OCI-LY7 (cell line): ENCODE data around the gene MYO1B. TPM values are rescaled to one million over a fixed set of nuclear protein-coding genes. Genes with fewer than 3 reads are reported as not detected.

Experiments used
- BruUV-seq: library from RNA; stranded (reverse); fragments of 400-500 nt; replicated peaks from 2 replicates; lab custom pipeline; 2021; lab: Mats Ljungman, UMichigan
- CTCF ChIA-PET: fragments of 300-600 bp; sonication (Branson Sonifier 250); formaldehyde crosslinking; loops from one replicate; lab custom pipeline; 2022; ENCODE audit warnings: antibody characterized with exemption; ENCODE audit not compliant: unreplicated experiment; lab: Charles Lee
- POLR2A ChIA-PET: fragments of 300-600 bp; sonication (Branson Sonifier 250); formaldehyde crosslinking; loops from one replicate; lab custom pipeline; 2022; ENCODE audit warnings: antibody characterized with exemption; lab: Charles Lee
- DNase-seq: peaks from one replicate; pipeline ENCODE4 v3.0.0-alpha.2; 2015; ENCODE audit warnings: low spot score
- H2AFZ ChIP-seq: fragments of 200-600 bp; sonication (generic), shearing (Covaris generic); 2 replicates; pipeline ENCODE4 v1.6.1; 2014; ENCODE audit warnings: mild to moderate bottlenecking, antibody characterized with exemption, low read length, moderate library complexity
- H3K27ac ChIP-seq: fragments of 200-600 bp; sonication (generic); 2 replicates; pipeline ENCODE4 v1.5.1; 2014; ENCODE audit warnings: mixed run types, low read depth, mild to moderate bottlenecking, moderate library complexity, low read length, inconsistent platforms; ENCODE audit not compliant: poor library complexity, severe bottlenecking
- H3K36me3 ChIP-seq: fragments of 200-600 bp; sonication (generic); 2 replicates; pipeline ENCODE4 v1.6.1; 2014; ENCODE audit warnings: mild to moderate bottlenecking, antibody characterized with exemption, low read length, moderate library complexity, mixed read lengths; ENCODE audit not compliant: insufficient read depth
- H3K4me1 ChIP-seq: fragments of 200-600 bp; sonication (generic); 2 replicates; pipeline ENCODE4 v1.5.1; 2014; ENCODE audit warnings: mild to moderate bottlenecking, low read length; ENCODE audit not compliant: insufficient read depth, poor library complexity, severe bottlenecking
- H3K4me2 ChIP-seq: fragments of 200-600 bp; sonication (generic); 2 replicates; pipeline ENCODE4 v1.6.1; 2014; ENCODE audit warnings: mild to moderate bottlenecking, low read length
- H3K4me3 ChIP-seq: fragments of 200-600 bp; sonication (generic); 2 replicates; pipeline ENCODE4 v1.5.1; 2014; ENCODE audit warnings: mild to moderate bottlenecking, low read depth, low read length; ENCODE audit not compliant: poor library complexity, severe bottlenecking
- H3K79me2 ChIP-seq: fragments of 200-600 bp; sonication (generic); 2 replicates; pipeline ENCODE4 v1.6.1; 2016; ENCODE audit warnings: low read depth, mild to moderate bottlenecking, low read length, moderate library complexity, mixed read lengths; ENCODE audit not compliant: insufficient read depth
- H3K9me2 ChIP-seq: fragments of 200-600 bp; sonication (generic); 2 replicates; pipeline ENCODE4 v1.6.1; 2016; ENCODE audit warnings: mild to moderate bottlenecking, low read length, mixed read lengths; ENCODE audit not compliant: insufficient read depth
- H3K9me3 ChIP-seq: fragments of 200-600 bp; sonication (generic); 2 replicates; pipeline ENCODE4 v1.6.1; 2014; ENCODE audit warnings: mild to moderate bottlenecking, mixed run types, low read length, mixed read lengths
- H4K20me1 ChIP-seq: fragments of 200-600 bp; sonication (generic); 2 replicates; pipeline ENCODE4 v1.6.1; 2014; ENCODE audit warnings: mild to moderate bottlenecking, antibody characterized with exemption, low read length, moderate library complexity, mixed read lengths; ENCODE audit not compliant: insufficient read depth
- EZH2phosphoT487 ChIP-seq: fragments of 200-600 bp; sonication (generic); IDR thresholded peaks from 2 replicates; pipeline ENCODE4 v1.6.1; 2018; ENCODE audit warnings: low read depth, borderline replicate concordance, mild to moderate bottlenecking, mixed run types, antibody characterized with exemption, low read length, moderate library complexity, mixed read lengths
- intact Hi-C: fragments of 100-400 bp; cut with micrococcal nuclease; formaldehyde crosslinking; loops from one replicate; pipeline ENCODE4 v1.10.0; 2022; ENCODE audit not compliant: unreplicated experiment
- total RNA-seq, 2 experiments: library from RNA; depleted of rRNA in 1 of 2; stranded (reverse); fragments of >200 nt in 1 of 2; shearing (Covaris generic) in 1 of 2; gene quantifications; 2 replicates each; pipeline ENCODE4 v1.2.3, GENCODE V29; 2014 to 2022
- TF ChIP-seq, protein P1 (sequence below): fragments of 200-600 bp; sonication (generic); conservative IDR thresholded peaks from 2 replicates; pipeline ENCODE4 v1.5.1; 2014; ENCODE audit warnings: mild to moderate bottlenecking, antibody characterized with exemption, low read length, moderate library complexity, mixed read lengths

Gene MYO1B
- total RNA-seq, 2 experiments from 2014 or later = not detected

DNA sequence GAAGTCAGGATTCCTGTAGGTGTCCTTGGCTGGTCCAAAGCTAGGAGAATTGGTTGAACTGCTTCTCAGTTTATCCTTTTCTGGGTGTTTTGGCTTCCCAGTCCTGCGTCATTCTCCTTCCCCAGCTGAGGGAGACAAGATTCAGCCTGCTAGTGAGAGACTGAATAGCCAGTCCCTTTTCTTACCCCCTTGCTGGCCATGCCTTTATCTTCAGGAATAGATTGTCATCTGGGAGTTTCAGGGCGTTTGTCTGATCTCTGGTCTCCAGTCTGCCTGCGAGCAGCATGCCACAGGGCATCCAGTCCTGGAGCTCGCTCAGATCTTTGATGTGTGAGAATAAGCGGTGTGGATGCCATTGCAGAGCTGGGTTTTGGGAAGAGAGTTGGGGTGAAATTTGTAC lies 5.8 kb downstream of the MYO1B start:
- Histone ChIP-seq H3K9me2 (no peaks in the 10 kb centered on the region), H3K4me3 (no peak overlapping the region), H3K9me3 (no peaks in the 10 kb centered on the region), H2AFZ (no peak overlapping the region), H3K4me2 (no peak overlapping the region), H3K36me3 (no peaks in the 10 kb centered on the region), H3K79me2 (no peaks in the 10 kb centered on the region), H3K4me1 (no peaks in the 10 kb centered on the region), H3K27ac (no peak overlapping the region), H4K20me1 (no peaks in the 10 kb centered on the region)
- intact Hi-C loops = no loop called here
- POLR2A ChIA-PET = no interaction called here
- DNase-seq = no peak
- TF ChIP-seq EZH2phosphoT487 = no peak
- TF ChIP-seq, protein P1, sequence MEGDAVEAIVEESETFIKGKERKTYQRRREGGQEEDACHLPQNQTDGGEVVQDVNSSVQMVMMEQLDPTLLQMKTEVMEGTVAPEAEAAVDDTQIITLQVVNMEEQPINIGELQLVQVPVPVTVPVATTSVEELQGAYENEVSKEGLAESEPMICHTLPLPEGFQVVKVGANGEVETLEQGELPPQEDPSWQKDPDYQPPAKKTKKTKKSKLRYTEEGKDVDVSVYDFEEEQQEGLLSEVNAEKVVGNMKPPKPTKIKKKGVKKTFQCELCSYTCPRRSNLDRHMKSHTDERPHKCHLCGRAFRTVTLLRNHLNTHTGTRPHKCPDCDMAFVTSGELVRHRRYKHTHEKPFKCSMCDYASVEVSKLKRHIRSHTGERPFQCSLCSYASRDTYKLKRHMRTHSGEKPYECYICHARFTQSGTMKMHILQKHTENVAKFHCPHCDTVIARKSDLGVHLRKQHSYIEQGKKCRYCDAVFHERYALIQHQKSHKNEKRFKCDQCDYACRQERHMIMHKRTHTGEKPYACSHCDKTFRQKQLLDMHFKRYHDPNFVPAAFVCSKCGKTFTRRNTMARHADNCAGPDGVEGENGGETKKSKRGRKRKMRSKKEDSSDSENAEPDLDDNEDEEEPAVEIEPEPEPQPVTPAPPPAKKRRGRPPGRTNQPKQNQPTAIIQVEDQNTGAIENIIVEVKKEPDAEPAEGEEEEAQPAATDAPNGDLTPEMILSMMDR = no peak
- CTCF ChIA-PET = no interaction called here
- BruUV-seq = no TSS peak

DNA sequence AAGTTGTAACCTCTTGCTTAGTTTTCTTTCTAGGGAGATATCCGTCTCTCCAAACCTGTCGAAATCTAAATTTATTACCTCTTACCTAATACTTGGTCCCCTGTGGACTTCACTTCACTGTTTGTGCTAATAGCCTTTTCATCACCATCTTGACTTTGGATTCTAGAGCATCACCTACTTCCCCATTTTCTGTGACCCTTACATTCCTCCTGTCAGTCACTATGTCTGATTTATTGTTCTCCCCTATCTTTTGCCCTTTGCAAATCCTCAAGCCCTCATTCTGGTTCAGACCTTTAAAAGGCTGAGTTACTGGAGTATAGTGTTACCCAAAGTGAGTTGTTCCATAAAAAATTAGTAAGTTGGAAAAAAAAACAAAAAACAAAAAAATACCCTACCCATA lies 7.5 kb downstream of the MYO1B start:
- CTCF ChIA-PET = no interaction called here
- no peak overlapping the region for H3K4me2 ChIP-seq
- H2AFZ ChIP-seq = no peak overlapping the region
- no TSS peak for BruUV-seq
- no peak overlapping the region for H3K4me3 ChIP-seq
- no peak overlapping the region for H3K27ac ChIP-seq
- no peak for DNase-seq
- no peaks in the 10 kb centered on the region for H3K79me2 ChIP-seq
- no peak for TF ChIP-seq EZH2phosphoT487
- TF ChIP-seq, protein P1 = no peak
- no peaks in the 10 kb centered on the region for H3K9me3 ChIP-seq
- POLR2A ChIA-PET = no interaction called here
- no peaks in the 10 kb centered on the region for H4K20me1 ChIP-seq
- no peaks in the 10 kb centered on the region for H3K4me1 ChIP-seq
- H3K9me2 ChIP-seq = no peaks in the 10 kb centered on the region
- H3K36me3 ChIP-seq = no peaks in the 10 kb centered on the region
- intact Hi-C loops = no loop called here

DNA sequence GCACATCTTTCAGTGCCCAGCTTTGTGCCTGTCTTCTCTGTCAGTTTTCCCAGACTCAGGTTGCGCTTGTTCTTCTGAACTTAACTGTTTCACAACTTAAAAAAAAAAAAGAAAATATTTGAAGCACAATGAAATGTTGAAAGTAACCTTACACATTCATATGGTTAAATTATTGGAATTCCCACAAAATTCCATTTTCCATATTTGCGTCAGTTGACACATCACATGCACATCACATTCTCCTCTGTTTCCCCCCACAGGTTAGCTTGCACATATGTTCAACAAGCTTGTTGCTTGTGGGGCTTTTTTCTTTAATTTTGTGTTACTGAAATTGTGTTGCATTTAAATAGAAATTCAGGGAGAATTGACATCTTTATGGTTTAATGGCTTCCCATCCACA lies 8.3 kb downstream of the MYO1B start:
- H4K20me1 ChIP-seq = no peaks in the 10 kb centered on the region
- H3K9me3 ChIP-seq = no peaks in the 10 kb centered on the region
- no peak overlapping the region for H2AFZ ChIP-seq
- H3K4me3 ChIP-seq = no peak overlapping the region
- H3K9me2 ChIP-seq = no peaks in the 10 kb centered on the region
- H3K27ac ChIP-seq = no peak overlapping the region
- no TSS peak for BruUV-seq
- ChIA-PET CTCF (no interaction called here), POLR2A (no interaction called here)
- H3K79me2 ChIP-seq = no peaks in the 10 kb centered on the region
- H3K4me2 ChIP-seq = no peak overlapping the region
- no peak for DNase-seq
- TF ChIP-seq, protein P1 = no peak
- no peak for TF ChIP-seq EZH2phosphoT487
- intact Hi-C loops = no loop called here
- H3K4me1 ChIP-seq = no peaks in the 10 kb centered on the region
- no peaks in the 10 kb centered on the region for H3K36me3 ChIP-seq
